Activated CD8-positive, alpha-beta memory T cell treated with anti-CD3 and anti-CD28 coated beads, Interleukin-2, amount 50 U/mL, for 24 hours (primary cell): Measurements from ENCODE around the gene PKMYT1.

Experiments used
- DNase-seq: peaks from one replicate; pipeline ENCODE4 v3.0.0-alpha.2; 2020; ENCODE audit errors: extremely low read depth

The PKMYT1 gene

GRCh38 chr16:2973605-2974318 lies 6.5 kb downstream of the PKMYT1 start:
- no peak for DNase-seq

- DNase-seq, result no peak
Observed at GRCh38 chr16:2973093-2973492, 7.2 kb downstream of the PKMYT1 start.

- DNase-seq, result no peak
Observed at GRCh38 chr16:2971985-2972784, 8.1 kb downstream of the PKMYT1 start.

- no peak for DNase-seq
Observed at GRCh38 chr16:2971134-2971984, 8.9 kb downstream of the PKMYT1 start.

GRCh38 chr16:2970563-2970962 lies 9.7 kb downstream of the PKMYT1 start:
- DNase-seq, result no peak

- DNase-seq, result peak; percentile 46
Observed at GRCh38 chr16:2969545-2970521, 10.4 kb downstream of the PKMYT1 start.

- DNase-seq, result peak; percentile 46
Observed at GRCh38 chr16:2968738-2969544, 11.3 kb downstream of the PKMYT1 start, which contains the start of gene PAQR4. Gene PAQR4, plus strand, starts transcription at chr16:2969348. Its CDS starts 327 bp downstream, at chr16:2969675.

GRCh38 chr16:2968368-2968737 lies 11.9 kb downstream of the PKMYT1 start:
- DNase-seq, result no peak

- DNase-seq, result no peak
Observed at GRCh38 chr16:2967721-2968161, 12.5 kb downstream of the PKMYT1 start.

- no peak for DNase-seq
Observed at GRCh38 chr16:2967211-2967631, 13.0 kb downstream of the PKMYT1 start.

GRCh38 chr16:2966808-2967191 lies 13.4 kb downstream of the PKMYT1 start:
- DNase-seq, result no peak

- no peak for DNase-seq
Observed at GRCh38 chr16:2966043-2966807, 14.0 kb downstream of the PKMYT1 start.

- DNase-seq, result no peak
Observed at GRCh38 chr16:2964475-2965336, 15.5 kb downstream of the PKMYT1 start.

GRCh38 chr16:2963723-2964474 lies 16.3 kb downstream of the PKMYT1 start, which contains the start of gene KREMEN2:
Gene KREMEN2, plus strand, starts transcription at chr16:2964275. Its CDS starts 246 bp downstream, at chr16:2964521.
- DNase-seq, result no peak

GRCh38 chr16:2963074-2963722 lies 17.0 kb downstream of the PKMYT1 start:
- DNase-seq, result no peak

- no peak for DNase-seq
Observed at GRCh38 chr16:2962334-2963073, 17.7 kb downstream of the PKMYT1 start.
